Brain microvascular endothelial cell (primary cell): ENCODE data around the gene HIPK4.
A peak's percentile ranks its signal among the peaks of the same experiment; 100 is the strongest.

Source experiments
- DNase-seq: peaks from one replicate; pipeline ENCODE4 v3.0.0-alpha.2; 2020
- H3K27ac ChIP-seq: fragments of 250-450 bp; sonication (Bioruptor Pico); 2 replicates; pipeline ENCODE4 v1.5.1; 2020; ENCODE audit warnings: mild to moderate bottlenecking, moderate library complexity
- H3K27me3 ChIP-seq: fragments of 250-450 bp; sonication (Bioruptor Pico); replicated peaks from 2 replicates; pipeline ENCODE4 v1.5.1; 2020; ENCODE audit warnings: mild to moderate bottlenecking
- H3K36me3 ChIP-seq: fragments of 250-450 bp; sonication (Bioruptor Pico); replicated peaks from 2 replicates; pipeline ENCODE4 v1.5.1; 2020; ENCODE audit warnings: mild to moderate bottlenecking
- H3K4me3 ChIP-seq: 2 replicates; pipeline ENCODE4 v1.5.1; 2011; ENCODE audit warnings: low read depth, mild to moderate bottlenecking, control low read depth, low read length, moderate library complexity
- in situ Hi-C: cut with HindIII; loops from 2 replicates; pipeline ENCODE4 v1.10.0; 2017; ENCODE audit warnings: low sequenced_read_pairs, low pct_ligation_motif_present
- TF ChIP-seq, protein P1 (sequence below): IDR thresholded peaks from 2 replicates; pipeline ENCODE4 v1.5.1; 2011; ENCODE audit warnings: low read depth, mild to moderate bottlenecking, moderate library complexity, low read length, control low read depth, inconsistent platforms; ENCODE audit errors: missing control alignments

Gene HIPK4

DNA sequence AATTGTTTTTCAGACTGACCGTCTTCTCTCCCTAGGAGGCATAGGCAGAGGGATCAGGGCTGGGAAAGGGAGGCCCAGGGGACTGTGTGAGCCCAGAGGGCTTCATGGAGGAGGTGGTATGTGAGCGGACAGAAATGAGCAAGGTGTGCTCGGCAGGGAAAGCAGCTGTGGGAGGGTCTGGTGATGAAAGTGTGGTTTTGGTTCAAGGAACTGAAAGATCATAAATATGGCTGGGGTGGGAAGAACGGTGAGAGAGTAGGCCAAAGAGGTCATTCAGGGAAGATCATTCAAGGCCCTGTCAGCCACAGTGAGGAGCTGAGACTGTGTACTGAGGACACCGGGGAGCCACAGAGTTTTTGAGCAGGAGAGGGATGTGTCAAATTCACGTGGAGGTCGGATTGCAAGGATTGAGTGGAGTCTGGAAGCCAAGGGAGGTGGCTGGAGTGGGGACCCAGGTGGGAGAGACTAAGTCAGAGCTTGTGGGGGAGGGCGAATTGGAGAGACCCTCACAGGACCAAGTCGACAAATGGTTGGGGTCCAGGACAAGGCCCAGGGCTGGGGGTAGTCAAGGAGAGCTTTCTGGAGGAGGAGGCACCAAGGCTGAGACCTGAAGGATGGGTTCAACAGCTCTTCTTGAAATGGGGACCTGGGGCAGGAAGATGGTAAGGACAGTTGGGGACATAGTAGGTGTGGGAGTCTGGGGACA, 33.9 kb downstream of the HIPK4 start:
- Histone ChIP-seq H3K4me3 (no peak overlapping the region), H3K27ac (no peak overlapping the region), H3K27me3 (no peaks in the 10 kb centered on the region), H3K36me3 (no peaks in the 10 kb centered on the region)
- in situ Hi-C loops: no loop called here
- TF ChIP-seq, protein P1, sequence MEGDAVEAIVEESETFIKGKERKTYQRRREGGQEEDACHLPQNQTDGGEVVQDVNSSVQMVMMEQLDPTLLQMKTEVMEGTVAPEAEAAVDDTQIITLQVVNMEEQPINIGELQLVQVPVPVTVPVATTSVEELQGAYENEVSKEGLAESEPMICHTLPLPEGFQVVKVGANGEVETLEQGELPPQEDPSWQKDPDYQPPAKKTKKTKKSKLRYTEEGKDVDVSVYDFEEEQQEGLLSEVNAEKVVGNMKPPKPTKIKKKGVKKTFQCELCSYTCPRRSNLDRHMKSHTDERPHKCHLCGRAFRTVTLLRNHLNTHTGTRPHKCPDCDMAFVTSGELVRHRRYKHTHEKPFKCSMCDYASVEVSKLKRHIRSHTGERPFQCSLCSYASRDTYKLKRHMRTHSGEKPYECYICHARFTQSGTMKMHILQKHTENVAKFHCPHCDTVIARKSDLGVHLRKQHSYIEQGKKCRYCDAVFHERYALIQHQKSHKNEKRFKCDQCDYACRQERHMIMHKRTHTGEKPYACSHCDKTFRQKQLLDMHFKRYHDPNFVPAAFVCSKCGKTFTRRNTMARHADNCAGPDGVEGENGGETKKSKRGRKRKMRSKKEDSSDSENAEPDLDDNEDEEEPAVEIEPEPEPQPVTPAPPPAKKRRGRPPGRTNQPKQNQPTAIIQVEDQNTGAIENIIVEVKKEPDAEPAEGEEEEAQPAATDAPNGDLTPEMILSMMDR: no peak
- DNase-seq: no peak

DNA sequence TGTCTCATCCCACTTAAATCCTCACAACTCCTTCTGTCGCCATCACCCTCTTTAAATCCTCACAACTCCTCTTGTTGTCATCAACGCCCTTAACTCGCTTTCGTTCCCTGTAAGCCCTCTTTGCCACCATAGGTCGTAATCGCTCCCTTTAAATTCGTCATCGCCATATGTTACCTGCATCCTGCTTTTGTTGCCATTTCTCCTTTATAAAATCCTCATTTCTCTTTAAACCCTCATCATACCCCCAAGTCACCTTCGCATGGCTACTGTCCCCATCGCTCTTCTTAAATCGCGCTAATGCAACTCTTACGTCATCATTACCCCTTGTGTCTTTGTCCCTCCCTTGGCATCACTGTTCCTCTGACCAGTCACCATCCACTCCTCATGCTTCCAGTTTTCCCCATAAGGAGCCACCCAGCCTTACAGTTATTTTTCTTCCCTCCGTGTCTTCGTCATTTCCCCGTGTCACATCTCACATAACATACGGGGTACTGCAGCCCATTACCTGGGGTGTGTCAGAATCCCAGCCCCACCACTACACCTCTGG, 40.9 kb downstream of the HIPK4 start:
- TF ChIP-seq, protein P1: no peak

GRCh38 chr19:40348125-40348913, 41.7 kb downstream of the HIPK4 start, which contains the start of the genes C19orf47 and PLD3:
Gene C19orf47 (minus strand): TSS chr19:40348397. CDS start chr19:40341857, 6,540 bp downstream.
Gene PLD3 (plus strand): TSS chr19:40348695. CDS start chr19:40366484, 17,789 bp downstream.
- H3K4me3 ChIP-seq: peak within 1 kb of the TSS; percentile 74
- H3K27ac ChIP-seq: peak within 1 kb of the TSS; percentile 56
- in situ Hi-C loops: no loop called here
- H3K36me3 ChIP-seq: no peaks in the 10 kb centered on the region
- DNase-seq: peak; percentile 99
- no peaks in the 10 kb centered on the region for H3K27me3 ChIP-seq
- TF ChIP-seq, protein P1: no peak

More for the DNA sequence above, 40.9 kb downstream of the HIPK4 start:
- H3K27ac ChIP-seq: peak overlapping the region; percentile 56
- no peaks in the 10 kb centered on the region for H3K27me3 ChIP-seq
- peak overlapping the region; percentile 74 for H3K4me3 ChIP-seq
- in situ Hi-C loops: no loop called here
- no peaks in the 10 kb centered on the region for H3K36me3 ChIP-seq
- peak; percentile 25 for DNase-seq

- Histone ChIP-seq H3K4me3 (no peak overlapping the region), H3K36me3 (peaks cover 2% of the 10 kb centered on the region), H3K27me3 (no peaks in the 10 kb centered on the region), H3K27ac (no peak overlapping the region)
- no peak for DNase-seq
- TF ChIP-seq, protein P1: no peak
- in situ Hi-C loops: no loop called here
Observed at GRCh38 chr19:40344422-40344821, 45.6 kb downstream of the HIPK4 start.

GRCh38 chr19:40342644-40343311, 47.2 kb downstream of the HIPK4 start:
- in situ Hi-C loops: no loop called here
- Histone ChIP-seq H3K27ac (no peak overlapping the region), H3K27me3 (no peaks in the 10 kb centered on the region), H3K4me3 (no peak overlapping the region), H3K36me3 (peaks cover 8% of the 10 kb centered on the region)
- DNase-seq: no peak
- TF ChIP-seq, protein P1: no peak
